Central memory CD8-positive, alpha-beta T cell (primary cell): ENCODE results near the gene SNX4.
"Not testable (repeated sequence)": the region's sequence is repeated elsewhere in the genome, so short reads cannot be mapped to it uniquely, and the experiment has no call there.

Experiments
- ATAC-seq: fragments of 150-1000 bp; cut with Tn5 transposase; replicated peaks from 2 replicates; pipeline ENCODE4 v1.10.0; 2022; ENCODE audit warnings: mild to moderate bottlenecking, moderate FRiP score, moderate number of reproducible peaks; ENCODE audit not compliant: poor library complexity, severe bottlenecking; ENCODE audit errors: extremely low read depth
- DNase-seq, 2 donors: peaks; one replicate each; pipeline ENCODE4 v3.0.0; 2021; ENCODE audit warnings: low spot score in 2 of 2
- H3K27ac Mint-ChIP-seq: one replicate; pipeline ENCODE4 v1.8.0; 2022; ENCODE audit warnings: low read depth, mild to moderate bottlenecking, moderate library complexity, mixed read lengths
- H3K27me3 Mint-ChIP-seq: one replicate; pipeline ENCODE4 v1.8.0; 2022; ENCODE audit warnings: mixed read lengths
- H3K36me3 Mint-ChIP-seq: one replicate; pipeline ENCODE4 v1.8.0; 2022; ENCODE audit warnings: mild to moderate bottlenecking, moderate library complexity, mixed read lengths; ENCODE audit not compliant: insufficient read depth
- H3K4me1 Mint-ChIP-seq: one replicate; pipeline ENCODE4 v1.8.0; 2022; ENCODE audit warnings: mixed read lengths
- H3K4me3 Mint-ChIP-seq: one replicate; pipeline ENCODE4 v1.8.0; 2022; ENCODE audit warnings: mild to moderate bottlenecking, moderate library complexity, mixed read lengths
- H3K9me3 Mint-ChIP-seq: one replicate; pipeline ENCODE4 v1.8.0; 2022; ENCODE audit warnings: mixed read lengths

Gene SNX4

DNA sequence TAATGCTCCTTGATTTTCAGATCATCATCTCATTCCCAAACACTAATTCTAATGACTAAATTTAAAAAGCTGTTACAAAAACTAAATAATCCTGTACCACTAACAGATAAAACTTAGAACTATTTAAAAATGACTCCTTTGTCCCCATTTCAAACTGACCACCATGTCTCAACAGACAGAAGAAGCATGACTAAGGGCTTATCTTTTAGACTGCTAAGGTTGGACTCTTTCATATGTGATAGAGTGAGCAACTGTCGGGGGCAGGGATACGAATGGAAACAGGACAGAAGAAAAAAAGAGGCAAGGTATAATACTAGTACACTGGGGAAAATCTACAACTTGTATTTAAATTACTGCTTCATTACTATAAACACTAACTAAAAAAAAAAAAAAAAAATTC, 23.3 kb downstream of the SNX4 start:
- no peak overlapping the region for H3K4me3 Mint-ChIP-seq
- no peaks in the 10 kb centered on the region for H3K9me3 Mint-ChIP-seq
- peaks cover 6% of the 10 kb centered on the region for H3K4me1 Mint-ChIP-seq
- no peak overlapping the region for H3K27ac Mint-ChIP-seq
- no peaks in the 10 kb centered on the region for H3K27me3 Mint-ChIP-seq
- no peak for DNase-seq
- no peak for ATAC-seq
- peaks cover 48% of the 10 kb centered on the region for H3K36me3 Mint-ChIP-seq

- no peak for ATAC-seq
- Mint-ChIP-seq H3K4me1 (no peaks in the 10 kb centered on the region), H3K36me3 (peaks cover 7% of the 10 kb centered on the region), H3K27ac (no peak overlapping the region), H3K27me3 (no peaks in the 10 kb centered on the region), H3K4me3 (no peak overlapping the region), H3K9me3 (no peaks in the 10 kb centered on the region)
- DNase-seq = no peak
These were observed 37.6 kb downstream of the SNX4 start for GRCh38 chr3:125482406-125482805.

DNA sequence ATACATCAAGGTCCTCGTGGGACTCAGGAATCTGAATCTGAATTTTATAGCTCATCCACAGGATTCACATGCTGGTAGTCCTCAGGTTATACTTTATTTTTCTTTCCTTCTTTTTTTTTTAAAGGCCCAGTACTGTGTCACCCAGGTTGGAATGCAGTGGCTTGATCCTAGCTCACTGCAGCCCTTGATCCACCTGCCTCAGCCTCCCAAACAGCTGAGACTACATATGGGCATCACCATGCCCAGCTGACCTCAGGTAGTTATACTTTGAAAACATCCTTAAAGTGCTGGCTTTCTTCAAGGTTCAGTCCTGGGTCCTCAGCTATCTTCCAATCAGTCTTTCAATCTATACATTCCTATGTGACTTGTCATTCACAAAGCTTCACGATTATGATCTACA, 38.2 kb downstream of the SNX4 start:
- H3K36me3 Mint-ChIP-seq = peaks cover 7% of the 10 kb centered on the region
- no peaks in the 10 kb centered on the region for H3K27me3 Mint-ChIP-seq
- H3K9me3 Mint-ChIP-seq = no peaks in the 10 kb centered on the region
- no peak overlapping the region for H3K4me3 Mint-ChIP-seq
- DNase-seq = no peak
- H3K4me1 Mint-ChIP-seq = no peaks in the 10 kb centered on the region
- no peak for ATAC-seq
- H3K27ac Mint-ChIP-seq = no peak overlapping the region

DNA sequence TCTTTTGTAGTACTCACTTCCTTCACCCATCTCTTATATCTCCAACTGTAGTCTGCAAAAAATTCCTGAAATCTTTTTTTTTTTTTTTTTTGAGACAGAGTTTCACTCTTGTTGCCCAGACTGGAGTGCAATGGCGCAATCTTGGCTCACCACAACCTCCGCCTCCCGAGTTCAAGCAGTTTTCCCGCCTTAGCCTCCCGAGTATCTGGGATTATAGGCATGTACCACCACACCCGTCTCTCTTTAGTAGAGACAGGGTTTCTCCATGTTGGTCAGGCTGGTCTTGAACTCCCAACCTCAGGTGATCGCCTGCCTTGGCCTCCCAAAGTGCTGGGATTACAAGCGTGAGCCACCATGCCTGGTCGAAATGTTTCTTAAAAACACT, 38.6 kb downstream of the SNX4 start:
- H3K9me3 Mint-ChIP-seq, H3K4me3 Mint-ChIP-seq, H3K27me3 Mint-ChIP-seq, DNase-seq, H3K4me1 Mint-ChIP-seq, H3K27ac Mint-ChIP-seq, ATAC-seq: not testable (repeated sequence)
- peaks cover 12% of the 10 kb centered on the region for H3K36me3 Mint-ChIP-seq

DNA sequence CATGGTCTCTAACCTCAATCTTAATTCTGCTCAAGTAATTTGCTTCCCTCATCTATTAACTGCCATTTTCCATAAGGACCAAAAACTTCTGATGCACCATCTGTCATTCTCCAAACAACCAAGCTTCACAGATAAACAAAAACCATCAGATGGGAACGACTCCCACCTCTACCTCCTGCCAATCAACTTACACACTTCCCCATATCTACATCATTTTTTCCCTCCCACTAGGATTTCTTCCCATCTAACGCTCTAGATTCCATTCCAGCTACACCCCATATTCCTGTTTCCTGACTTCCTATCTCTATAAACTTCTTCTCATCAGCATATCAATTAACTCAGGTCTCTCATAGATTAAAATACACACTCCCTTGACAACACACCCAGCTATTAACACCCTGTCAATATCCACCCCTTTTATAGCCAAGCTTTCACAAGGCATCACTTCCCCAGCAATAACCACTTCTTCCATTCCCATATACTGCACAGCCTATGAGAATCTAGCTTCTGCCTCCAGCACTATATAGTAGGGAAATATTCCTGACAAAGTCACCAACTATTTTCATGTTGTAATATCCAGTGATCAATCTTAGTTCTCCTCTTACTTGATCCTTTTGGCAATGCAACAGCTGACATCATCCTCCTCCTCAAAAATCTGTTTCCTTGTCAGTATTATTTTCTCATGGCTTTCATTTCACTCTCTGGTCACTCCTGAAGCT, 39.2 kb downstream of the SNX4 start:
- Mint-ChIP-seq H3K36me3 (peaks cover 15% of the 10 kb centered on the region), H3K4me1 (no peaks in the 10 kb centered on the region), H3K4me3 (no peak overlapping the region), H3K9me3 (no peaks in the 10 kb centered on the region), H3K27ac (no peak overlapping the region), H3K27me3 (no peaks in the 10 kb centered on the region)
- ATAC-seq (no peak), DNase-seq (no peak)

- Mint-ChIP-seq H3K9me3 (no peaks in the 10 kb centered on the region), H3K4me3 (no peak overlapping the region), H3K27me3 (no peaks in the 10 kb centered on the region), H3K27ac (no peak overlapping the region), H3K4me1 (no peaks in the 10 kb centered on the region), H3K36me3 (peaks cover 21% of the 10 kb centered on the region)
- ATAC-seq (no peak), DNase-seq (no peak)
These were observed 40.9 kb downstream of the SNX4 start for GRCh38 chr3:125479091-125479490.

DNA sequence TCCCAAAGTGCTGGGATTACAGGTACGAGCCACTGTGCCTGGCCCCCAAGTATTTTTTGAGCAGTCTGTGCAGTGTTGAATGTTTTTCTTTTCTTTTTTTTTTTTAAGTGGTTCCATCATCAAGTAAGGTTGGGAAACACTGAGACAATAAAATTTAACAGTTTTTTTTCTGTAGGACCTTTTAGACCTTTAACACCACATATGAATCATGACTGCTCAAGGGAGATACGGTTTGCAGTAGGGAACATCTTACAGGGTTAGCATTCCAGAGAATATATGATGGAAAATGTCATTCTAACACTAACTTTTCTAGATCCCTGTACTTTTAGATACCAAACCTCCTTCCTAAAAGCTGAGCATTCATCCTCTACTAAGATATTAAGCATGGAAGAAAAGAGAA, 41.7 kb downstream of the SNX4 start:
- Mint-ChIP-seq H3K9me3 (no peaks in the 10 kb centered on the region), H3K36me3 (peaks cover 26% of the 10 kb centered on the region), H3K4me1 (no peaks in the 10 kb centered on the region), H3K4me3 (no peak overlapping the region), H3K27ac (no peak overlapping the region), H3K27me3 (no peaks in the 10 kb centered on the region)
- ATAC-seq = no peak
- DNase-seq = no peak

DNA sequence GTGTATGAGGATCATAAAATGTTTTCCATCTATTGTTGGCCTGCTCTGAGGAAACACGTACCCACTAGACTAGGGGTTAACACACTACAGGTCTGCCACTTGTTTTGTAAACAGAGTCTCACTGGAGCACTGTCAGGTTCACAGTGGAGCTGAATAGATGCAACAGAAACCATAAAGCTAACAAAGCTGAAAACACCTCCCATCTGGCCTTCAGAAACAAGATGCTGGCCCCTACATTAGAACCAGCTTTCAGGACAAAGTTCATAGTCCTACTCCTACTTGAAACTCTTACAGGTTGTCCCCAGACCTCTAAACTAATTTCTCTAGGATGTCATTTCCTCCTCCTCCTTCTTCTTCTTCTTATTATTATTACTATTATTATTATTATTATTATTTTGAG, 42.3 kb downstream of the SNX4 start:
- no peaks in the 10 kb centered on the region for H3K9me3 Mint-ChIP-seq
- H3K4me1 Mint-ChIP-seq = no peaks in the 10 kb centered on the region
- H3K36me3 Mint-ChIP-seq = peaks cover 30% of the 10 kb centered on the region
- DNase-seq (no peak), ATAC-seq (no peak)
- no peak overlapping the region for H3K4me3 Mint-ChIP-seq
- no peaks in the 10 kb centered on the region for H3K27me3 Mint-ChIP-seq
- no peak overlapping the region for H3K27ac Mint-ChIP-seq

DNA sequence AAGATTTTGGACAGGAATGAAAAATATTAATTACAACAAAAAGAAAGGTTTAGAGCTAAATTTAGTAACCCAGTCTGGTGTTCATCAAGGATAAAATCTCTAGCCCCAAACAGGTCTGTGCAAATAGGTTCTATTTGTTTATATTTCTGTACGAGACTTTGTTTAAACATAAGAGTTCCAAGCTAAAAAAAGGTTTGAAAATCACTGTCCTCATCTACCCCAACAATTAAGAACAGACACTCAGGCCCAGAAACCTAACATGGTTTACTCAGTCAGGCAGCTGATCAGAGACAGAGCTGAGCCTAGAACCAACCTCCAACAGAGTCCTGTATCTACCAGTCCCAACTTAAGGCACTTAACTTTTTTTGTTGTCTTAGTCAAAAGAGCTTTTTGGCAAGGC, 49.3 kb downstream of the SNX4 start:
- DNase-seq (no peak), ATAC-seq (no peak)
- no peaks in the 10 kb centered on the region for H3K9me3 Mint-ChIP-seq
- H3K36me3 Mint-ChIP-seq = peaks cover 50% of the 10 kb centered on the region
- H3K27me3 Mint-ChIP-seq = no peaks in the 10 kb centered on the region
- H3K4me3 Mint-ChIP-seq = no peak overlapping the region
- H3K27ac Mint-ChIP-seq = no peak overlapping the region
- no peaks in the 10 kb centered on the region for H3K4me1 Mint-ChIP-seq

- ATAC-seq = no peak
- H3K4me3 Mint-ChIP-seq = no peak overlapping the region
- no peaks in the 10 kb centered on the region for H3K4me1 Mint-ChIP-seq
- no peaks in the 10 kb centered on the region for H3K9me3 Mint-ChIP-seq
- no peak for DNase-seq
- no peaks in the 10 kb centered on the region for H3K27me3 Mint-ChIP-seq
- H3K27ac Mint-ChIP-seq = no peak overlapping the region
- H3K36me3 Mint-ChIP-seq = peaks cover 49% of the 10 kb centered on the region
These were observed 57.2 kb downstream of the SNX4 start for GRCh38 chr3:125462722-125463299.

DNA sequence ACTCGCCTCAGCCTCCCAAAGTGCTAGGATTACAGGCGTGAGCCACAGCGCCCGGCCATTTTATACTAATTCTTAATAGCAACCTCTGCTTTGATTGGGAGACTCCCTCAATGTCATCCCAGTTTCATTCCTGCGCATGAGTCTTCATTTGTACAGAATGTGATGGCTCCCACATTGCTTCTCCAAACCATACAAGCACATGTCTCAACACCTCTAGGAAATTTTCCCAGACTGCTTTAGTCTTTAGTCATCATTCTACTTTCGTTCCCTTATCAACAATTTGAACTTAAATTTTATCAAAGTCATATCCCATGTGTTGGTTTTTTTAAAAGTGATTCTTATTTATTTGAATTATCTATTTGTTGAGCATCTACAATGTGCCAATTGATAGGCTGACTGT, 58.1 kb downstream of the SNX4 start:
- H3K9me3 Mint-ChIP-seq = no peaks in the 10 kb centered on the region
- no peak overlapping the region for H3K27ac Mint-ChIP-seq
- no peaks in the 10 kb centered on the region for H3K27me3 Mint-ChIP-seq
- H3K4me3 Mint-ChIP-seq = no peak overlapping the region
- no peak for DNase-seq
- H3K4me1 Mint-ChIP-seq = no peaks in the 10 kb centered on the region
- ATAC-seq = no peak
- peaks cover 52% of the 10 kb centered on the region for H3K36me3 Mint-ChIP-seq

DNA sequence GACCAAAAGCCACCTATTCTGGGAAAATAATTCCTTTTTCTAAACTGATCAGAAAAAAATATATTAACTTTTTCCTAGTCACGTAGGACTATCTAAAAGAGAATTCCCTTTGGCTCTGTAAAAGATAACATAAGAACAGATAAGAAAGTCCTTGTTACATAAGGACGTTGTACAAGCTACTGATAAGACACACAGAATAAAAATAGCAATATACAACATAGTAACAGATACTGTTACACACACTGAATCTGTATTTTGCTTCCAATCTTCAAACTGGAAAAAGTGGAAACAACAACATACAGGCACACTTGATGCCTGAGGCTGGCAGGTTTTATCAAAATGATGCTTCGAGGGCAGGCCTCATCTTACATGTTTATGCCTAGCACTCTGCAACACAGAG, 59.8 kb downstream of the SNX4 start:
- Mint-ChIP-seq H3K27me3 (no peaks in the 10 kb centered on the region), H3K9me3 (no peaks in the 10 kb centered on the region), H3K27ac (no peak overlapping the region), H3K4me1 (no peaks in the 10 kb centered on the region), H3K4me3 (no peak overlapping the region), H3K36me3 (peaks cover 55% of the 10 kb centered on the region)
- ATAC-seq (no peak), DNase-seq (no peak)

- ATAC-seq (no peak), DNase-seq (no peak)
- Mint-ChIP-seq H3K4me1 (no peaks in the 10 kb centered on the region), H3K27ac (no peak overlapping the region), H3K4me3 (no peak overlapping the region), H3K9me3 (no peaks in the 10 kb centered on the region), H3K27me3 (no peaks in the 10 kb centered on the region), H3K36me3 (peaks cover 16% of the 10 kb centered on the region)
These were observed 76.1 kb downstream of the SNX4 start for GRCh38 chr3:125443923-125444322.
